ENCODE measurements around the gene NAA10.

DNA sequence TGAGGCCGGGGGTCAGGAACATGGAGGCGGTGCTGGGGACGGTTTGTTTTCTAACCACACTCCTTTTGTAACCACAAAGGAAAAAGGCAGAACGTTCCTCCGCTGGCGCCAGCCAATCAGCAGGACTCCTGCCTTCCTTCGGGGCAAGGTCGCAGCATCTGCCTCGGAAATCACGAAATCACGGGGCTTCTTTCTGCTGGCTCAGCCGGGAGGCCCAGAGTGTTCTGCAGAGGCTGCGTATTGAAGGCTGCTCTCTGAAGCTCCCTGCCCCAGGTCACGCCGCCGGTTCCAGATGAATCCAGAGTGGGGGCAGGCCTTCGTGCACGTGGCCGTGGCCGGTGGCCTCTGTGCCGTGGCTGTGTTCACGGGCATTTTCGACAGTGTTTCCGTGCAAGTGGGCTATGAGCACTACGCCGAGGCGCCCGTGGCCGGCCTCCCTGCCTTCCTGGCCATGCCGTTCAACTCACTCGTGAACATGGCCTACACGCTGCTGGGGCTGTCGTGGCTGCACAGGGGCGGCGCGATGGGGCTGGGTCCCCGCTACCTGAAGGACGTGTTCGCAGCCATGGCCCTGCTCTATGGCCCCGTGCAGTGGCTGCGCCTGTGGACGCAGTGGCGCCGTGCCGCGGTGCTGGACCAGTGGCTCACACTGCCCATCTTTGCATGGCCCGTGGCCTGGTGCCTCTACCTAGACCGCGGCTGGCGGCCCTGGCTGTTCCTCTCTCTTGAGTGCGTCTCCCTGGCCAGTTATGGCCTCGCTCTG, 47.1 kb upstream of the NAA10 start:
- TF ChIP-seq POLR2AphosphoS5 (IDR thresholded peaks at IDR 0.05; ENCODE audit: low read depth, low read length) (no peak), TAF1 (IDR thresholded peaks at IDR 0.05; ENCODE audit: borderline replicate concordance, insufficient read depth, low read length) (no peak), FOXP2 (optimal IDR thresholded peaks at IDR 0.05; ENCODE audit: borderline replicate concordance, extremely low read depth, extremely low read length, insufficient read depth) (no peak), REST (IDR thresholded peaks at IDR 0.05; ENCODE audit: insufficient read depth in 1 of 2, low read depth in 2 of 2, low read length in 2 of 2) (no peak), SIN3A (IDR thresholded peaks at IDR 0.05; ENCODE audit: borderline replicate concordance, insufficient read depth, low read length) (no peak)

Measured in PFSK-1 (cell line).